ENCODE results near the gene LEPROT. TPM values are rescaled to one million over a fixed set of nuclear protein-coding genes. Genes with fewer than 3 reads are reported as not detected.

LEPROT gene
- total and polyA plus RNA-seq, 10 of the 15 experiments (the other 5 are each of a cell fraction or from before 2014, with no cell fraction given), result 14.9 to 38.1 (median 17.4) TPM

GRCh38 chr1:65418522-65419185 is 1.8 kb upstream of the LEPROT start:
- H3K36me3 ChIP-seq (ENCODE audit: control insufficient read depth in 2 of 2, insufficient read depth in 2 of 2, low read length in 1 of 2), result no peaks in the 10 kb centered on the region
- in situ Hi-C loops (cut with MboI) (no loop called here), intact Hi-C loops (cut with micrococcal nuclease; ENCODE audit: unreplicated experiment) (no loop called here)
- no peak for DNase-seq (ENCODE audit: low read depth, low spot score)
- ChIA-PET POLR2A (interaction anchor here (1.1 to 1.3 kb wide), 2 partner anchors 11 to 238 kb away, joined by 3 to 4 read pairs; no protein-coding TSS in a partner anchor), RAD21 (ENCODE audit: unreplicated experiment) (no interaction called here), SMC1A (ENCODE audit: uncharacterized antibody, unreplicated experiment) (interaction anchor here (0.7 to 1.7 kb wide), 9 partner anchors 10 to 753 kb away, joined by 3 to 7 read pairs (median 3); no protein-coding TSS in a partner anchor), CTCF (interaction anchor here (0.9 to 4.2 kb wide), 5 partner anchors 10 to 41 kb away, joined by 3 to 41 read pairs (median 3); no protein-coding TSS in a partner anchor)
- ATAC-seq, result no peak
- no peaks in the 10 kb centered on the region; the same call in 2 of the 3 replicates for H3K9me3 ChIP-seq (replicated peaks; ENCODE audit: control insufficient read depth, insufficient read depth, low read length)
- no peak overlapping the region for H3K4me3 ChIP-seq
- no TSS peak for BruUV-seq (replicated peaks)
- peaks cover 6% of the 10 kb centered on the region for H3K4me1 ChIP-seq (ENCODE audit: control insufficient read depth, insufficient read depth, low read length)
- no peak overlapping the region; the same call in 1 of the 2 replicates for H3K4me2 ChIP-seq (ENCODE audit: control insufficient read depth, insufficient read depth)
- H2AFZ ChIP-seq (ENCODE audit: control insufficient read depth, low read depth, low read length), result peak overlapping the region; percentile 100
- H3K79me2 ChIP-seq (ENCODE audit: control insufficient read depth, insufficient read depth, low read length), result peaks cover 30% of the 10 kb centered on the region
- H4K20me1 ChIP-seq (ENCODE audit: control insufficient read depth, insufficient read depth), result no peaks in the 10 kb centered on the region
- no peak for TF ChIP-seq PRDM15 (CRISPR knock-in tag; IDR thresholded peaks at IDR 0.05)
- no peak overlapping the region for H3K9ac ChIP-seq (ENCODE audit: control insufficient read depth, insufficient read depth, low read length)
- FAIRE-seq, result no peak
- no peaks in the 10 kb centered on the region for H3K27me3 ChIP-seq (replicated peaks in 1 of 2; ENCODE audit: control insufficient read depth in 2 of 2, insufficient read depth in 2 of 2, low read length in 1 of 2)
- 97% methylated on average over 4 of the region's 4 CpGs for WGBS (ENCODE audit: insufficient coverage, insufficient replicate concordance, low lambda C conversion rate, missing lambda C conversion rate)
- no peak overlapping the region for H3K27ac ChIP-seq (ENCODE audit: control insufficient read depth, insufficient read depth)
